Endometrial microvascular endothelial cells (primary cell): ENCODE measurements around the gene PLCB4. TPM values are rescaled to one million over a fixed set of nuclear protein-coding genes. Genes with fewer than 3 reads are reported as not detected.
"Not testable (repeated sequence)": the region's sequence is repeated elsewhere in the genome, so short reads cannot be mapped to it uniquely, and the experiment has no call there.

Experiments
- in situ Hi-C: cut with HindIII; loops from 2 replicates; pipeline ENCODE4 v1.10.0; 2017; ENCODE audit warnings: low sequenced_read_pairs, low pct_unique_long_range_greater_than_20kb; ENCODE audit errors: inconsistent ontology term
- total RNA-seq: library from RNA; depleted of rRNA; stranded (reverse); fragments of >200 nt; gene quantifications from one replicate; pipeline ENCODE4 v1.2.3, GENCODE V29; 2015; ENCODE audit errors: inconsistent ontology term

PLCB4 gene
- total RNA-seq, 1 donor from 2014 or later = 0.19 TPM

GRCh38 chr20:9131841-9132240 is 63.0 kb downstream of the PLCB4 start:
- in situ Hi-C loops = no loop called here

GRCh38 chr20:9134346-9134745 is 65.5 kb downstream of the PLCB4 start:
- in situ Hi-C loops = no loop called here

- in situ Hi-C loops = no loop called here
Measured at GRCh38 chr20:9136114-9136513, 67.2 kb downstream of the PLCB4 start.

GRCh38 chr20:9137001-9137400 is 68.1 kb downstream of the PLCB4 start:
- in situ Hi-C loops = no loop called here

- in situ Hi-C loops = no loop called here
Measured at GRCh38 chr20:9139106-9139833, 70.4 kb downstream of the PLCB4 start.

- in situ Hi-C loops = no loop called here
Measured at GRCh38 chr20:9140162-9140760, 71.4 kb downstream of the PLCB4 start.

GRCh38 chr20:9141070-9141469 is 72.2 kb downstream of the PLCB4 start:
- in situ Hi-C loops = no loop called here

- in situ Hi-C loops = no loop called here
Measured at GRCh38 chr20:9141921-9142320, 73.0 kb downstream of the PLCB4 start.

GRCh38 chr20:9142809-9143208 is 73.9 kb downstream of the PLCB4 start:
- in situ Hi-C loops = no loop called here

- in situ Hi-C loops = no loop called here
Measured at GRCh38 chr20:9143926-9144325, 75.0 kb downstream of the PLCB4 start.

GRCh38 chr20:9144643-9145042 is 75.8 kb downstream of the PLCB4 start:
- in situ Hi-C loops = no loop called here

- in situ Hi-C loops = no loop called here
Measured at GRCh38 chr20:9145142-9145541, 76.3 kb downstream of the PLCB4 start.

- in situ Hi-C loops = no loop called here
Measured at GRCh38 chr20:9146649-9147048, 77.8 kb downstream of the PLCB4 start.

GRCh38 chr20:9147547-9148024 is 78.7 kb downstream of the PLCB4 start:
- in situ Hi-C loops = no loop called here

- in situ Hi-C loops = no loop called here
Measured at GRCh38 chr20:9148291-9148690, 79.4 kb downstream of the PLCB4 start.

- in situ Hi-C loops = no loop called here
Measured at GRCh38 chr20:9149087-9149486, 80.2 kb downstream of the PLCB4 start.

GRCh38 chr20:9149796-9150195 is 80.9 kb downstream of the PLCB4 start:
- in situ Hi-C loops = no loop called here

GRCh38 chr20:9150679-9151078 is 81.8 kb downstream of the PLCB4 start:
- in situ Hi-C loops = no loop called here

- in situ Hi-C loops = not testable (repeated sequence)
Measured at GRCh38 chr20:9152139-9152538, 83.3 kb downstream of the PLCB4 start.

GRCh38 chr20:9154464-9155024 is 85.7 kb downstream of the PLCB4 start:
- in situ Hi-C loops = no loop called here
